ENCODE results near the gene EFCAB13. TPM values are rescaled to one million over a fixed set of nuclear protein-coding genes. Genes with fewer than 3 reads are reported as not detected.

EFCAB13 gene
- total and polyA plus RNA-seq, 2 donors (not counting 1 experiment from before 2014, with no cell fraction given): 1.3 to 9.2 TPM

DNA sequence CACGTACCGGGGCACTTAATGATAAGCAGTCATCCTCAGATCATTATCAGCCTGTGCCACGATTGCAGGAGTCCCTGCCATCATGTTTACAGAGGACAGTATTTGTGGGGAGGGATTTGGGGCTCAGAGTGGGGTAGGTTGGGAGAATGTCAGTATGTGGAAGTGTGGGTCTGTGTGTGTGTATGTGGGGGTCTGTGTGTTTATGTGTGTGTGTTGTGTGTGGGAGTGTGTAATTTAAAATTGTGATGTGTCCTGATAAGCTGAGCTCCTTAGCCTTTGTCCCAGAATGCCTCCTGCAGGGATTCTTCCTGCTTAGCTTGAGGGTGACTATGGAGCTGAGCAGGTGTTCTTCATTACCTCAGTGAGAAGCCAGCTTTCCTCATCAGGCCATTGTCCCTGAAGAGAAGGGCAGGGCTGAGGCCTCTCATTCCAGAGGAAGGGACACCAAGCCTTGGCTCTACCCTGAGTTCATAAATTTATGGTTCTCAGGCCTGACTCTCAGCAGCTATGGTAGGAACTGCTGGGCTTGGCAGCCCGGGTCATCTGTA, 13.5 kb upstream of the EFCAB13 start:
- Histone ChIP-seq H3K36me3 (ENCODE audit: control insufficient read depth, insufficient read depth, low read length) (no peaks in the 10 kb centered on the region), H3K9me3 (ENCODE audit: control insufficient read depth, insufficient read depth, low read depth, low read length) (no peaks in the 10 kb centered on the region), H4K20me1 (ENCODE audit: control insufficient read depth, extremely low read depth, insufficient read depth, low read length) (no peaks in the 10 kb centered on the region), H2AFZ (ENCODE audit: low read length) (no peak overlapping the region), H3K27ac (ENCODE audit: insufficient read depth, low read length) (no peak overlapping the region), H3K4me2 (ENCODE audit: extremely low read depth, insufficient read depth, low read length) (no peak overlapping the region), H3K4me1 (ENCODE audit: control insufficient read depth, extremely low read depth, insufficient read depth, low read length) (peaks cover 6% of the 10 kb centered on the region), H3K79me2 (ENCODE audit: control insufficient read depth, insufficient read depth, low read length) (no peaks in the 10 kb centered on the region), H3K9ac (ENCODE audit: insufficient read depth, low read length) (no peak overlapping the region), H3K4me3 (replicated peaks in 1 of 4; ENCODE audit: control extremely low read depth in 1 of 4, insufficient read depth in 1 of 4, low read depth in 3 of 4, low read length in 4 of 4) (no peak overlapping the region), H3K27me3 (ENCODE audit: control insufficient read depth, insufficient read depth, low read length) (no peaks in the 10 kb centered on the region)
- no peak for TF ChIP-seq EZH2 (IDR thresholded peaks at IDR 0.05; ENCODE audit: low read length, missing control alignments)
- TF ChIP-seq, protein P1, sequence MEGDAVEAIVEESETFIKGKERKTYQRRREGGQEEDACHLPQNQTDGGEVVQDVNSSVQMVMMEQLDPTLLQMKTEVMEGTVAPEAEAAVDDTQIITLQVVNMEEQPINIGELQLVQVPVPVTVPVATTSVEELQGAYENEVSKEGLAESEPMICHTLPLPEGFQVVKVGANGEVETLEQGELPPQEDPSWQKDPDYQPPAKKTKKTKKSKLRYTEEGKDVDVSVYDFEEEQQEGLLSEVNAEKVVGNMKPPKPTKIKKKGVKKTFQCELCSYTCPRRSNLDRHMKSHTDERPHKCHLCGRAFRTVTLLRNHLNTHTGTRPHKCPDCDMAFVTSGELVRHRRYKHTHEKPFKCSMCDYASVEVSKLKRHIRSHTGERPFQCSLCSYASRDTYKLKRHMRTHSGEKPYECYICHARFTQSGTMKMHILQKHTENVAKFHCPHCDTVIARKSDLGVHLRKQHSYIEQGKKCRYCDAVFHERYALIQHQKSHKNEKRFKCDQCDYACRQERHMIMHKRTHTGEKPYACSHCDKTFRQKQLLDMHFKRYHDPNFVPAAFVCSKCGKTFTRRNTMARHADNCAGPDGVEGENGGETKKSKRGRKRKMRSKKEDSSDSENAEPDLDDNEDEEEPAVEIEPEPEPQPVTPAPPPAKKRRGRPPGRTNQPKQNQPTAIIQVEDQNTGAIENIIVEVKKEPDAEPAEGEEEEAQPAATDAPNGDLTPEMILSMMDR (conservative IDR thresholded peaks at IDR 0.05 in 1 of 2, IDR thresholded peaks at IDR 0.05 in 1 of 2; ENCODE audit: low read depth in 1 of 2, low read length in 2 of 2): no peak
- no peak for DNase-seq (ENCODE audit: low read depth in 2 of 2)

DNA sequence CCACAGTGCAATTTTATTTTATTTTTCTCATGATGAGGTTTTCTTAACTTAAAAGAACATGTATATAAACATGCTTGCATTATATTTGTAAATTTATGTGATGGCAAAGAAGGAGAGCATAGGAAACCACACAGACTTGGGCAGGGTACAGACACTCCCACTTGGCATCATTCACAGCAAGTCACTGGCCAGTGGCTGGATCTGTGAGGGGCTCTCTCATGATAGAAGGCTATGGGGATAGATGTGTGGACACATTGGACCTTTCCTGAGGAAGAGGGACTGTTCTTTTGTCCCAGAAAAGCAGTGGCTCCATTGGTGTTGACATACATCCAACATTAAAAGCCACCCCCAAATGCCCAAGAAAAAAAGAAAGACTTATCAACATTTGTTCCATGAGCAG, 12.3 kb upstream of the EFCAB13 start:
- H2AFZ ChIP-seq (ENCODE audit: low read length): no peak overlapping the region
- H3K9me3 ChIP-seq (ENCODE audit: control insufficient read depth, insufficient read depth, low read depth, low read length): no peaks in the 10 kb centered on the region
- no peaks in the 10 kb centered on the region for H4K20me1 ChIP-seq (ENCODE audit: control insufficient read depth, extremely low read depth, insufficient read depth, low read length)
- H3K9ac ChIP-seq (ENCODE audit: insufficient read depth, low read length): no peak overlapping the region
- no peak overlapping the region for H3K4me2 ChIP-seq (ENCODE audit: extremely low read depth, insufficient read depth, low read length)
- no peaks in the 10 kb centered on the region for H3K36me3 ChIP-seq (ENCODE audit: control insufficient read depth, insufficient read depth, low read length)
- no peak overlapping the region for H3K4me3 ChIP-seq (replicated peaks in 1 of 4; ENCODE audit: control extremely low read depth in 1 of 4, insufficient read depth in 1 of 4, low read depth in 3 of 4, low read length in 4 of 4)
- DNase-seq (ENCODE audit: low read depth in 2 of 2): no peak
- TF ChIP-seq, protein P1 (conservative IDR thresholded peaks at IDR 0.05 in 1 of 2, IDR thresholded peaks at IDR 0.05 in 1 of 2; ENCODE audit: low read depth in 1 of 2, low read length in 2 of 2): no peak
- no peak for TF ChIP-seq EZH2 (IDR thresholded peaks at IDR 0.05; ENCODE audit: low read length, missing control alignments)
- peaks cover 6% of the 10 kb centered on the region for H3K4me1 ChIP-seq (ENCODE audit: control insufficient read depth, extremely low read depth, insufficient read depth, low read length)
- no peaks in the 10 kb centered on the region for H3K79me2 ChIP-seq (ENCODE audit: control insufficient read depth, insufficient read depth, low read length)
- H3K27ac ChIP-seq (ENCODE audit: insufficient read depth, low read length): no peak overlapping the region
- H3K27me3 ChIP-seq (ENCODE audit: control insufficient read depth, insufficient read depth, low read length): no peaks in the 10 kb centered on the region

DNA sequence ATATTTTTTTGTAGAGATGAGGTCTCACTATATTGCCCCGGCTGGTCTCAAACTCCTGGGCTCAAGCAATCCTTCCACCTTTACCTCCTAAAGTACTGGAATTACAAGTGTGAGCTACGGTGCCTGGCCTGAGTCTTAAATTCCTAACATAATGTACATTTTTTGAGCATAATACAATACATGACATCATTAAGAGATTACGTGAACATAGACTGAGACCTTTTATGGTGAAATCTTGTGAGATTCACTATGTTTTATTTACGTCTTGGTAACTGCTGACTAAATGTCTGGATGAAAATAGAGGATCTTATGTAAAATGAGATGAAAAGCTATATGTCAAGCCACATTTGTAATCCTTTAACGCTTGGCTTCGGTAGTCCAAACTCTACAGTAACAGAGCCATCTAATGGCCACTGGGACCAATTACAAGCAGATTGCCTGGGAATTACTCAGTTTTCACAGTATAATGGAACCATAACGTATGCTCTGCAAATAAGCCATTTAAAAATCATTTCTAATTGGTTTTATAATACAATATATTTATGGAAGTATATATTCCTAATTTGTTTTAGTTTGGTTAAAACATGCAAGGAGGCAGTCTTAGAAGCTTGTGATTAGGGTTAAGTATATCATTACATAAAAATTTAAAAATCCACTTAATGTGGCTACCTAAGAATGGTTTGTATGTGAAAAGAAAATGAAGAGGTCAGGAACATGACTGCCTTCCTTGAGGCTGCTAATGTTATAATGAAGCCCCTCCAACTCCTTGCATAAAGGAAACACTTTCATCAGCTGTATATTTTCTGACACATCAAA, 8.1 kb upstream of the EFCAB13 start:
- Histone ChIP-seq H3K4me1 (ENCODE audit: control insufficient read depth, extremely low read depth, insufficient read depth, low read length) (peaks cover 11% of the 10 kb centered on the region), H3K79me2 (ENCODE audit: control insufficient read depth, insufficient read depth, low read length) (no peaks in the 10 kb centered on the region), H4K20me1 (ENCODE audit: control insufficient read depth, extremely low read depth, insufficient read depth, low read length) (no peaks in the 10 kb centered on the region), H3K4me3 (replicated peaks in 1 of 4; ENCODE audit: control extremely low read depth in 1 of 4, insufficient read depth in 1 of 4, low read depth in 3 of 4, low read length in 4 of 4) (no peak overlapping the region), H3K9ac (ENCODE audit: insufficient read depth, low read length) (no peak overlapping the region), H2AFZ (ENCODE audit: low read length) (no peak overlapping the region), H3K36me3 (ENCODE audit: control insufficient read depth, insufficient read depth, low read length) (no peaks in the 10 kb centered on the region), H3K4me2 (ENCODE audit: extremely low read depth, insufficient read depth, low read length) (peak overlapping the region; percentile 58), H3K27me3 (ENCODE audit: control insufficient read depth, insufficient read depth, low read length) (no peaks in the 10 kb centered on the region), H3K27ac (ENCODE audit: insufficient read depth, low read length) (peak overlapping the region; percentile 49), H3K9me3 (ENCODE audit: control insufficient read depth, insufficient read depth, low read depth, low read length) (no peaks in the 10 kb centered on the region)
- no peak for TF ChIP-seq EZH2 (IDR thresholded peaks at IDR 0.05; ENCODE audit: low read length, missing control alignments)
- TF ChIP-seq, protein P1 (conservative IDR thresholded peaks at IDR 0.05 in 1 of 2, IDR thresholded peaks at IDR 0.05 in 1 of 2; ENCODE audit: low read depth in 1 of 2, low read length in 2 of 2): peak; percentile 85
- peak; percentile 86 to 98 for DNase-seq (ENCODE audit: low read depth in 2 of 2)

Measured in fibroblast of lung (primary cell).